Measurements from ENCODE around the gene PLA2G6.

GRCh38 chr22:38074181-38075104, 107.2 kb downstream of the PLA2G6 start:
- TF ChIP-seq CTCF (IDR thresholded peaks at IDR 0.05) (no peak), POLR2A (IDR thresholded peaks at IDR 0.05) (no peak)

All from prostate gland (tissue), 2 donors.